ENCODE measurements around the gene TSPAN17. TPM values are rescaled to one million over a fixed set of nuclear protein-coding genes. Genes with fewer than 3 reads are reported as not detected.

TSPAN17 gene
- total and polyA plus RNA-seq, 2 experiments from 2014 or later: 11.7 to 52.1 TPM

- no peak overlapping the region for H3K4me2 ChIP-seq
- no peak overlapping the region for H3K27ac ChIP-seq (ENCODE audit: low read depth)
- H3K4me3 ChIP-seq: no peak overlapping the region
- H3K36me3 ChIP-seq (ENCODE audit: insufficient read depth): no peaks in the 10 kb centered on the region
- Mint-ChIP-seq H3K4me3 (no peak overlapping the region), H3K27ac (no peak overlapping the region), H3K9me3 (peaks cover 5% of the 10 kb centered on the region; the same call in 2 of the 3 replicates), H3K4me1 (peaks cover 41% of the 10 kb centered on the region), H3K27me3 (ENCODE audit: insufficient read depth, low read depth, poor library complexity) (peaks cover 25% of the 10 kb centered on the region), H3K36me3 (ENCODE audit: low read depth) (no peaks in the 10 kb centered on the region)
- no peaks in the 10 kb centered on the region for H4K20me1 ChIP-seq (replicated peaks; ENCODE audit: insufficient read depth)
- no peaks in the 10 kb centered on the region for H3K27me3 ChIP-seq (ENCODE audit: insufficient read depth)
- ATAC-seq (no peak), DNase-seq (ENCODE audit: low spot score) (no peak)
- peaks cover 5% of the 10 kb centered on the region; the same call in 1 of the 2 replicates for H3K4me1 ChIP-seq (ENCODE audit: insufficient read depth)
- no peak for TF ChIP-seq REST (IDR thresholded peaks at IDR 0.05; ENCODE audit: unreplicated experiment)
- TF ChIP-seq JUNB (IDR thresholded peaks at IDR 0.05; ENCODE audit: unreplicated experiment): no peak
- TF ChIP-seq CTCF (conservative IDR thresholded peaks at IDR 0.05; ENCODE audit: low read depth in 2 of 2): no peak
- TF ChIP-seq CREB1 (CRISPR knock-in tag; IDR thresholded peaks at IDR 0.05; ENCODE audit: low read depth): no peak
- TF ChIP-seq NANOG (IDR thresholded peaks at IDR 0.05; ENCODE audit: borderline replicate concordance): no peak
- no peak for TF ChIP-seq STAT1 (IDR thresholded peaks at IDR 0.05; ENCODE audit: unreplicated experiment)
- TF ChIP-seq POLR2AphosphoS5 (IDR thresholded peaks at IDR 0.05; ENCODE audit: low read depth): no peak
- no peaks in the 10 kb centered on the region for H3K9me2 ChIP-seq (ENCODE audit: insufficient read depth)
- H3F3A ChIP-seq (replicated peaks; ENCODE audit: low read depth): no peaks in the 10 kb centered on the region
- H3K79me2 ChIP-seq (replicated peaks; ENCODE audit: insufficient read depth): no peaks in the 10 kb centered on the region
- no peak overlapping the region for H2AFZ ChIP-seq
These were observed 8.1 kb upstream of the TSPAN17 start for GRCh38 chr5:176639208-176639607.

GRCh38 chr5:176639981-176640380, 7.3 kb upstream of the TSPAN17 start:
- H3K27me3 Mint-ChIP-seq (ENCODE audit: insufficient read depth, low read depth, poor library complexity): peaks cover 21% of the 10 kb centered on the region
- TF ChIP-seq STAT1 (IDR thresholded peaks at IDR 0.05; ENCODE audit: unreplicated experiment) (no peak), ZNF462 (CRISPR knock-in tag; IDR thresholded peaks at IDR 0.05) (no peak), EZH2 (IDR thresholded peaks at IDR 0.05; ENCODE audit: low read depth, unreplicated experiment) (no peak), NANOG (IDR thresholded peaks at IDR 0.05; ENCODE audit: borderline replicate concordance) (no peak), ZNF331 (CRISPR knock-in tag; IDR thresholded peaks at IDR 0.05; ENCODE audit: low read depth) (no peak), JUNB (IDR thresholded peaks at IDR 0.05; ENCODE audit: unreplicated experiment) (no peak), POLR2AphosphoS5 (IDR thresholded peaks at IDR 0.05; ENCODE audit: low read depth) (no peak), ZNF114 (CRISPR knock-in tag; IDR thresholded peaks at IDR 0.05) (no peak)

More at GRCh38 chr5:176639981-176640380, 7.3 kb upstream of the TSPAN17 start:
- H3K4me3 Mint-ChIP-seq: no peak overlapping the region
- no peaks in the 10 kb centered on the region for H3K9me2 ChIP-seq (ENCODE audit: insufficient read depth)
- peaks cover 37% of the 10 kb centered on the region for H3K4me1 Mint-ChIP-seq
- H3K27ac ChIP-seq (ENCODE audit: low read depth): no peak overlapping the region
- no peaks in the 10 kb centered on the region for H3K27me3 ChIP-seq (ENCODE audit: insufficient read depth)
- H3K4me3 ChIP-seq: no peak overlapping the region
- peaks cover 4% of the 10 kb centered on the region; the same call in 2 of the 3 replicates for H3K9me3 Mint-ChIP-seq
- no peaks in the 10 kb centered on the region for H3K79me2 ChIP-seq (replicated peaks; ENCODE audit: insufficient read depth)
- H3K4me1 ChIP-seq (ENCODE audit: insufficient read depth): no peaks in the 10 kb centered on the region
- no peak for ATAC-seq
- no peak overlapping the region for H3K4me2 ChIP-seq
- H3K27ac Mint-ChIP-seq: no peak overlapping the region
- H2AFZ ChIP-seq: no peak overlapping the region
- H4K20me1 ChIP-seq (replicated peaks; ENCODE audit: insufficient read depth): no peaks in the 10 kb centered on the region
- DNase-seq (ENCODE audit: low spot score): no peak
- H3K36me3 Mint-ChIP-seq (ENCODE audit: low read depth): no peaks in the 10 kb centered on the region
- no peaks in the 10 kb centered on the region for H3K36me3 ChIP-seq (ENCODE audit: insufficient read depth)
- no peaks in the 10 kb centered on the region for H3F3A ChIP-seq (replicated peaks; ENCODE audit: low read depth)
